Epithelial cell of proximal tubule (primary cell): ENCODE results near the gene UPP1. TPM values are rescaled to one million over a fixed set of nuclear protein-coding genes. Genes with fewer than 3 reads are reported as not detected.

Experiments used
- DNase-seq: peaks from one replicate; pipeline ENCODE4 v3.0.0-alpha.2; 2011; ENCODE audit warnings: low read depth
- H3K4me3 ChIP-seq: 2 replicates; pipeline ENCODE4 v1.5.1; 2011; ENCODE audit warnings: low read depth, mild to moderate bottlenecking, low read length
- total RNA-seq: library from RNA; depleted of rRNA; stranded (reverse); fragments of >200 nt; gene quantifications from 2 replicates; pipeline ENCODE4 v1.2.3, GENCODE V29; 2015
- TF ChIP-seq, protein P1 (sequence below): conservative IDR thresholded peaks from 2 replicates; pipeline ENCODE4 v1.5.1; 2012; ENCODE audit warnings: low read depth, mild to moderate bottlenecking, low read length

The UPP1 gene
- total RNA-seq, 1 donor from 2014 or later: 35.6 TPM

DNA sequence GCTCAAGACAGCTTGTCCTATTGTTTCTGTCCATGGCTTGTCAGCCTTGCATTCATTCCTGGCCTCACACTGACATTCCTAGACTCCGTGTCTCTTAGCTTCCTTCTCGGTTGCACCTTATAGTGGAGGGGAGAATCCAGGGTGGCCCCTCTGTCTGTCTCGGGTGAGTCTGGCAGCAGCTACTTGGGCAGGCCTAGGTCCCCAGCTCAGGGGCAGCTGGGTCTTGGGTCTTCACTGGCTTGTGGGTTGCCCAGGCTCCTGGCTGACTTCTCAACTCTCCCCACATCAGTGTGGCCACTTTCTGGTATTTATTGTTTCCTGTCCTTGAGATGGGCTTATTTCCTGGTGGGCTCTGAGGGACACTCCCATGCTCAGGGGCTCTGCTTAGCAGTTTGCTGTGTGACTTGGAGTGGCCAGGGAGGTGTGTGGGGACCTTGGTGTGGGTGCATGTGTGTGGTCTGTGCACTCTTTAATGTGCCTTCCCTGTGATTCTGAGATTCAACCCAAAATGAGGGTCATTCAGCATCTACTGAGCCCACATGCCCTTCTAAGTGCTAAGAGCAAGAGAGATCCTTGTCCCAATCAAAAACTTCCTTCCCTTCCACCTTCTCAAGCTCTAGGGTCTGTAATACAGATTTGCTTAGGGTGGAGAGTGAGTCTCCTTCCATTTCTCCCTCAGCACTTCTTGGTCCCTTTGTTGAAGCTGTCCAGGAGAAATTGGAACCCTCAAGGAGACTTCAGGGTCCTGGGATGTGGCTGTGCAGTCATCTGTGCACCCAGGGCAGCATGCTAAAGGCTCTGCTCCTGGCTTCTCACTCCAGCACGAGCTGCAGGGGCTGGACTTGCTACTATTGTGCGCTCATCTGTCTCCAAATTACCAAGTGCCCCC lies 20.1 kb downstream of the UPP1 start:
- no peak overlapping the region for H3K4me3 ChIP-seq
- DNase-seq: no peak
- TF ChIP-seq, protein P1, sequence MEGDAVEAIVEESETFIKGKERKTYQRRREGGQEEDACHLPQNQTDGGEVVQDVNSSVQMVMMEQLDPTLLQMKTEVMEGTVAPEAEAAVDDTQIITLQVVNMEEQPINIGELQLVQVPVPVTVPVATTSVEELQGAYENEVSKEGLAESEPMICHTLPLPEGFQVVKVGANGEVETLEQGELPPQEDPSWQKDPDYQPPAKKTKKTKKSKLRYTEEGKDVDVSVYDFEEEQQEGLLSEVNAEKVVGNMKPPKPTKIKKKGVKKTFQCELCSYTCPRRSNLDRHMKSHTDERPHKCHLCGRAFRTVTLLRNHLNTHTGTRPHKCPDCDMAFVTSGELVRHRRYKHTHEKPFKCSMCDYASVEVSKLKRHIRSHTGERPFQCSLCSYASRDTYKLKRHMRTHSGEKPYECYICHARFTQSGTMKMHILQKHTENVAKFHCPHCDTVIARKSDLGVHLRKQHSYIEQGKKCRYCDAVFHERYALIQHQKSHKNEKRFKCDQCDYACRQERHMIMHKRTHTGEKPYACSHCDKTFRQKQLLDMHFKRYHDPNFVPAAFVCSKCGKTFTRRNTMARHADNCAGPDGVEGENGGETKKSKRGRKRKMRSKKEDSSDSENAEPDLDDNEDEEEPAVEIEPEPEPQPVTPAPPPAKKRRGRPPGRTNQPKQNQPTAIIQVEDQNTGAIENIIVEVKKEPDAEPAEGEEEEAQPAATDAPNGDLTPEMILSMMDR: no peak

DNA sequence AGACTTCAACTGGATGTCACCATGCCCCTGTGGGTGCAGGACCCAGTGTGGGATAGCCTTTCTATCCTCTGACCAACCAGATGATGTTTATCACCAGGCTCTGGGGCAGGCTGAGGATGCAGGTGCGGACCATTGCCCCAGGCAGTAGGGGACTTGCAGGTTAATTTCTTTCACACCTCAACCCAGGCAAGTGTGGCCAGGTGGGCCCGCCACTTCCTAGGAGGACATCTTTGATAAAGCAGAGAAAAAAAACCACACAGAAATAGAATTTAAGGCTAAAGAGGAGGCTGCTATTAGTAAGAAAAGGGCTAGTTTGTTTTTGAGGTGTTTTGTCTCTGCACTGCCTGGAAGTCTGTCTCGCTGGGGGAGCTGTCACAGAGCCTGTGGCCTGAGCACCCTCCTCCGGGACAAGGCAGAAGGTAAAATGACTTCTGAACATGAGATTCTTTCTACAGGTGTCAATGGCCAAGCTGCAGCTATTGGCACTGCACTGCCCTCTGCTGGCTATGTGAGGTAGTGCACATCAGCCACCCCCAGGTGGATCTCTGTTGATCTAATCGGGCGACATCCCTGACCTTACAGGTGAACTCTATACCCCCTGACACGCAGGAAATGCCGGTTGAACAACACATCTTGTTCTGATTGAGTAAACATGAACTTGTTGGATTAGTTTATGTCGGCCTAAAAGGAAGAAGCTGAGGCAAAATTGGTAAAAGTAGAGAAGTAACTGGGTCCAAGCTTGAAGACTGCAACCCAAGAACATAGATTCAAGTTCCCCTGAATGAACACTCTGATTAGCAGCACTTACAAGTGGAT lies 21.0 kb downstream of the UPP1 start:
- no peak for DNase-seq
- H3K4me3 ChIP-seq: no peak overlapping the region
- TF ChIP-seq, protein P1: peak; percentile 96

DNA sequence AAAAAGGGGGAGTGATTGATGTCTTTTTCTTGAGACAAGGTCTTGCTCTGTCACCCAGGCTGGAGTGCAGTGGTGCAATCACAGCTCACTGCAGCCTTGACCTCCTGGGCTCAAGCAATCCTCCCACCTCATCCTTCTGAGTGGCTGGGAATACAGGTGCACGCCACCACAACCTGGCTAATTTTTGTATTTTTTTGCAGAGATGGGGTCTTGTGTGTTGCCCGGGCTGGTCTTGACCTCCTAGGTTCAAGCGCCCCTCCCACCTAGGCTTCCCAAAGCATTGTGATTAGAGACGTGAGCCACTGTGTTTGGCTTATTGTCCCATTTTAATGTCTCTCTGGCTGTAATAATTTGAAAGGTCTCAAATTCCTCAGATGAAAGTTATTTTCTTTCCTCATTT lies 21.8 kb downstream of the UPP1 start:
- TF ChIP-seq, protein P1: no peak
- no peak for DNase-seq
- no peak overlapping the region for H3K4me3 ChIP-seq

DNA sequence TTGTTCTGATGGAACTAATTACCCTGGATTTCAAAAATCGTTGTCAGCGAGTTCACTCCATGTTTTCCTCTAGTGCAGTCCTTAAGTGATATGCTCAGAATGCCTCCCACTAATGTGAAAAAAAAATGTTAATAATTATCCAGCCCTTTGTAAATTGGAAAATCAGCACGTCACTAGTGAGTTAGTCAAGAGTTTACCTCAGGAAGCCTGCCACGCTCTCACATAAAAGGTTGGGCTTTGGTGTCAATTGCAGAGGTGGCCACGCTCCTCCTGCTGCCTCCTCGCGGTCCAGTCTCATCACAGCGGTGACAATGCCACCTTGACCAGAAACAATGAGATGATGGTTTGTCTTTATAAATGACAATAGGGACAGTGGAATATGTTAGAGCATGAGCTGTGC lies 22.5 kb downstream of the UPP1 start:
- TF ChIP-seq, protein P1: no peak
- no peak overlapping the region for H3K4me3 ChIP-seq

DNA sequence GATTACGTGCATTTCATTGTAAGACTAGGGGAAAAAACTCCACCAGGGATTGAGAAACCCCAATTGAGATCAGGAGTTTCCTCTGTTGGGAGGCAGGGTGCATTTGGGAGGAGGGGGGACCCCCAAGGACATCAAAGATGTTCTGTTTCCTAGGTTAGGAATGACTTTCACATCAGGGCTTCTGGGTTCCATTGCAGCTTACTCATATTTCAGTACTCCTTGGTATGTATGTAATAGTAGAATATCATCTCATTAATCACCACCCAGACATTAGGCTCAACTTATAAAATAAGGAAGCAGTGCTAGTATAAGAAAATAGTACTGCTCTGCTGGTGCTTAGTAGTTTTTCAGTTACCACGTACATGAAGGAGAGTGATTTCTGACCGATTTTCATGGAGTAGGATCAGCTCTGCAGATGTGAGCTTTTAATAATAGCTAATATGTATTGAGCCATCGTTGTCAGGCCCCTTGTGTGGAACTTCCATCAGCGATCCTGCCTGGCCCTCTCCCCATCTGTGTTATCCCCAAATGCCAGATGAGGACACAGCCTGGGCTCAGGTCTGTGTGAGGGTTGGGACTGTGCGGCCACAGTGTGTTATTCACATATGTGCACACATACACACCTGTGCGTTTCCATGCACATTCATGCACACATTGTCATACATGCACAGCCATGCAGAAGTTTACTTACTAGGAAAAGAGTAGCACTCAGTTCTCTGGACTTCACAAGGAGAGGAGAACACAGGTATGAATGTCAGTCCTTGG lies 23.5 kb downstream of the UPP1 start:
- TF ChIP-seq, protein P1: no peak
- no peak for DNase-seq
- H3K4me3 ChIP-seq: no peak overlapping the region

More for the DNA sequence above, 22.5 kb downstream of the UPP1 start:
- DNase-seq: no peak

DNA sequence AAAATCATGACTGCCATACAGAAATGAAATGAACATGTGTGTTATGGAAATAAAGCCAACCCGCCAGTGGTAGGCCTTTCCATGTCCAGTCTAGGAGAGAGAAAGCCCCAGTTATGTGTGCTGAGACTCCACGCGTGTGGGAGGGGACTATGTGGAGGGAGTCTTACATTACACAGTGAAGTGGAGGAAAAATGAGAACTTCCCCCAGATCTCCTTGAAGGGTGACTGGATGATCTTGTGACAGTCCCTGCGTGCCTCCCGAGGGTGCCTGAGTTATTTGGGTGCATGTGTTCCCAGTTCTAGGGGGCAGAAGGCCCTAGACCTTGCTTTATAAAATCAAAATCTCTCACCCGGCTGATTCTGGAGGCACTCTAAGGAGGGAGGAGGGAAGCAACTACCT lies 24.2 kb downstream of the UPP1 start:
- H3K4me3 ChIP-seq: no peak overlapping the region
- TF ChIP-seq, protein P1: no peak
- DNase-seq: no peak
